HCT116 (cell line): ENCODE measurements around the gene ABLIM1.

ENCODE experiments used
- CBX3 ChIP-seq: IDR thresholded peaks from 2 replicates; pipeline ENCODE4 v1.6.1; 2012; ENCODE audit warnings: low read depth
- POLR2A ChIP-seq: IDR thresholded peaks from 2 replicates; pipeline ENCODE4 v1.7.0; 2011; ENCODE audit warnings: borderline replicate concordance; ENCODE audit not compliant: insufficient read depth, insufficient read length; ENCODE audit errors: extremely low read depth
- SRF ChIP-seq: IDR thresholded peaks from 2 replicates; pipeline ENCODE4 v1.6.1; 2012; ENCODE audit warnings: low read depth
- TCF7L2 ChIP-seq: IDR thresholded peaks from 2 replicates; pipeline ENCODE4 v1.7.0; 2011; ENCODE audit warnings: borderline replicate concordance, inconsistent platforms; ENCODE audit not compliant: insufficient read depth, insufficient read length; ENCODE audit errors: extremely low read depth
- YY1 ChIP-seq: IDR thresholded peaks from 2 replicates; pipeline ENCODE4 v1.6.1; 2011; ENCODE audit warnings: low read length, low read depth, moderate library complexity, mild to moderate bottlenecking; ENCODE audit not compliant: insufficient replicate concordance; ENCODE audit errors: extremely low read depth
- ZNF274 ChIP-seq: fragments of 200-500 bp; sonication (Bioruptor generic); IDR thresholded peaks from 2 replicates; pipeline ENCODE4 v1.6.1; 2014; ENCODE audit warnings: mild to moderate bottlenecking, low read depth, low read length, inconsistent platforms
- TF ChIP-seq, protein P1 (sequence below), 3 experiments: fragments of 200-600 bp in 1 of 3; sonication (generic) in 1 of 3; IDR thresholded peaks in 2 of 3; conservative IDR thresholded peaks in 1 of 3; 2 replicates each; pipeline ENCODE4 v1.5.1; 2012 to 2017; ENCODE audit warnings: low read depth in 2 of 3, low read length in 2 of 3, antibody characterized with exemption in 1 of 3, borderline replicate concordance in 1 of 3, control low read depth in 1 of 3, mild to moderate bottlenecking in 1 of 3, mixed read lengths in 1 of 3, mixed run types in 1 of 3, moderate library complexity in 1 of 3; ENCODE audit not compliant: insufficient read depth in 1 of 3
- TF ChIP-seq, protein P2 (sequence below): IDR thresholded peaks from 2 replicates; pipeline ENCODE4 v1.6.1; 2012; ENCODE audit warnings: low read depth

DNA sequence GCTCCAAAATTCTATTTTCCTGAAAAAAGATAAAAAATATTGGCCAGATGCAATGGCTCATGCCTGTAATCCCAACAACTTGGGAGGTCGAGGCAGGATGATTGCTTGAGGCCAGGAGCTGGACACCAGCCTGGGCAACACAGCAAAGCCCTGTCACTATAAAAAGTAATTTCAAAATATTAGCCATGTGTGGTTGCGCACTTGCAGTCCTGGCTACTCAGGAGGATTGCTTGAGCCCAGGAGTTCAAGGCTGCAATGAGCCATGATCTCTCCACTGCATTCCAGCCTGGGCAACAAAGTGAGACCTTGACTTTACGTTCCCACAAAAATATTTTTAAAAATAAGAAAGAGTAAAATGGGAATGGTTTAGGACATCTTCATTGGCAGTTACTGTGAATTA lies 149.7 kb downstream of the ABLIM1 start:
- TF ChIP-seq, protein P1, sequence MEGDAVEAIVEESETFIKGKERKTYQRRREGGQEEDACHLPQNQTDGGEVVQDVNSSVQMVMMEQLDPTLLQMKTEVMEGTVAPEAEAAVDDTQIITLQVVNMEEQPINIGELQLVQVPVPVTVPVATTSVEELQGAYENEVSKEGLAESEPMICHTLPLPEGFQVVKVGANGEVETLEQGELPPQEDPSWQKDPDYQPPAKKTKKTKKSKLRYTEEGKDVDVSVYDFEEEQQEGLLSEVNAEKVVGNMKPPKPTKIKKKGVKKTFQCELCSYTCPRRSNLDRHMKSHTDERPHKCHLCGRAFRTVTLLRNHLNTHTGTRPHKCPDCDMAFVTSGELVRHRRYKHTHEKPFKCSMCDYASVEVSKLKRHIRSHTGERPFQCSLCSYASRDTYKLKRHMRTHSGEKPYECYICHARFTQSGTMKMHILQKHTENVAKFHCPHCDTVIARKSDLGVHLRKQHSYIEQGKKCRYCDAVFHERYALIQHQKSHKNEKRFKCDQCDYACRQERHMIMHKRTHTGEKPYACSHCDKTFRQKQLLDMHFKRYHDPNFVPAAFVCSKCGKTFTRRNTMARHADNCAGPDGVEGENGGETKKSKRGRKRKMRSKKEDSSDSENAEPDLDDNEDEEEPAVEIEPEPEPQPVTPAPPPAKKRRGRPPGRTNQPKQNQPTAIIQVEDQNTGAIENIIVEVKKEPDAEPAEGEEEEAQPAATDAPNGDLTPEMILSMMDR (IDR thresholded peaks at IDR 0.05 in 2 of 3, conservative IDR thresholded peaks at IDR 0.05 in 1 of 3; ENCODE audit: borderline replicate concordance in 1 of 3, insufficient read depth in 1 of 3, low read depth in 2 of 3, low read length in 2 of 3) = no peak
- TF ChIP-seq TCF7L2 (no peak), CBX3 (no peak), POLR2A (no peak), YY1 (no peak), ZNF274 (no peak), SRF (no peak)
- TF ChIP-seq, protein P2, sequence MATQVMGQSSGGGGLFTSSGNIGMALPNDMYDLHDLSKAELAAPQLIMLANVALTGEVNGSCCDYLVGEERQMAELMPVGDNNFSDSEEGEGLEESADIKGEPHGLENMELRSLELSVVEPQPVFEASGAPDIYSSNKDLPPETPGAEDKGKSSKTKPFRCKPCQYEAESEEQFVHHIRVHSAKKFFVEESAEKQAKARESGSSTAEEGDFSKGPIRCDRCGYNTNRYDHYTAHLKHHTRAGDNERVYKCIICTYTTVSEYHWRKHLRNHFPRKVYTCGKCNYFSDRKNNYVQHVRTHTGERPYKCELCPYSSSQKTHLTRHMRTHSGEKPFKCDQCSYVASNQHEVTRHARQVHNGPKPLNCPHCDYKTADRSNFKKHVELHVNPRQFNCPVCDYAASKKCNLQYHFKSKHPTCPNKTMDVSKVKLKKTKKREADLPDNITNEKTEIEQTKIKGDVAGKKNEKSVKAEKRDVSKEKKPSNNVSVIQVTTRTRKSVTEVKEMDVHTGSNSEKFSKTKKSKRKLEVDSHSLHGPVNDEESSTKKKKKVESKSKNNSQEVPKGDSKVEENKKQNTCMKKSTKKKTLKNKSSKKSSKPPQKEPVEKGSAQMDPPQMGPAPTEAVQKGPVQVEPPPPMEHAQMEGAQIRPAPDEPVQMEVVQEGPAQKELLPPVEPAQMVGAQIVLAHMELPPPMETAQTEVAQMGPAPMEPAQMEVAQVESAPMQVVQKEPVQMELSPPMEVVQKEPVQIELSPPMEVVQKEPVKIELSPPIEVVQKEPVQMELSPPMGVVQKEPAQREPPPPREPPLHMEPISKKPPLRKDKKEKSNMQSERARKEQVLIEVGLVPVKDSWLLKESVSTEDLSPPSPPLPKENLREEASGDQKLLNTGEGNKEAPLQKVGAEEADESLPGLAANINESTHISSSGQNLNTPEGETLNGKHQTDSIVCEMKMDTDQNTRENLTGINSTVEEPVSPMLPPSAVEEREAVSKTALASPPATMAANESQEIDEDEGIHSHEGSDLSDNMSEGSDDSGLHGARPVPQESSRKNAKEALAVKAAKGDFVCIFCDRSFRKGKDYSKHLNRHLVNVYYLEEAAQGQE = no peak
